Ovary (tissue), 3 donors: Measurements from ENCODE around the gene TM9SF4.

Experiments used
- CTCF ChIP-seq, 3 donors: fragments of 450-650 bp in 2 of 3; fragments of 200-600 bp in 1 of 3; IDR thresholded peaks; one replicate each; pipeline versions ENCODE4 v1.5.1 to v1.8.0; 2016 to 2022; ENCODE audit warnings: antibody characterized with exemption in 3 of 3, mild to moderate bottlenecking in 1 of 3
- EP300 ChIP-seq: sonication (generic); formaldehyde crosslinking; IDR thresholded peaks from one replicate; pipeline ENCODE4 v1.6.1; 2017; ENCODE audit warnings: antibody characterized with exemption
- POLR2A ChIP-seq: fragments of 450-650 bp; IDR thresholded peaks from one replicate; pipeline ENCODE4 v1.6.1; 2017; ENCODE audit warnings: antibody characterized with exemption, mild to moderate bottlenecking, moderate library complexity
- donor health status: DM: no; HTN: no; CAD: no.

- TF ChIP-seq CTCF (IDR thresholded peaks at IDR 0.05) (no peak), EP300 (no peak), POLR2A (no peak)
These were observed 45.8 kb downstream of the TM9SF4 start for GRCh38 chr20:32155017-32155981.
